Kidney (tissue), 14 donors: ENCODE measurements around the gene ZDHHC14. TPM values are rescaled to one million over a fixed set of nuclear protein-coding genes. Genes with fewer than 3 reads are reported as not detected.
A peak's percentile ranks its signal among the peaks of the same experiment; 100 is the strongest.

Experiments
- DNase-seq, 5 donors: peaks; one replicate each; pipeline ENCODE4 v3.0.0-alpha.2; 2013 to 2020
- FAIRE-seq: peaks from 2 replicates; lab custom pipeline; 2012; peaks lifted over from hg19 to GRCh38; lab: Jason Lieb, UNC
- H3K27ac ChIP-seq, 2 donors: one replicate each; pipeline ENCODE4 v1.7.0; 2013; ENCODE audit warnings: low read depth in 2 of 2, low read length in 2 of 2, inconsistent platforms in 1 of 2
- H3K27me3 ChIP-seq: one replicate; pipeline ENCODE4 v1.7.1; 2013; ENCODE audit warnings: low read length, inconsistent platforms; ENCODE audit not compliant: control insufficient read depth, insufficient read depth
- H3K36me3 ChIP-seq, 3 donors: one replicate each; pipeline versions ENCODE4 v1.7.0 to v1.7.1; 2013; ENCODE audit warnings: low read length in 3 of 3, control low read depth in 1 of 3, inconsistent platforms in 1 of 3; ENCODE audit not compliant: insufficient read depth in 3 of 3, control insufficient read depth in 2 of 3
- H3K4me1 ChIP-seq, 3 donors: one replicate each; pipeline versions ENCODE4 v1.7.0 to v1.7.1; 2013; ENCODE audit warnings: low read length in 3 of 3, inconsistent platforms in 1 of 3, low read depth in 1 of 3; ENCODE audit not compliant: control insufficient read depth in 2 of 3, insufficient read depth in 2 of 3
- H3K4me3 ChIP-seq, 3 donors: one replicate each; pipeline versions ENCODE4 v1.7.0 to v1.8.1; 2013; ENCODE audit warnings: low read length in 3 of 3, control low read depth in 1 of 3, inconsistent platforms in 1 of 3
- H3K9ac ChIP-seq, 3 donors: one replicate each; pipeline versions ENCODE4 v1.7.0 to v1.7.1; 2013; ENCODE audit warnings: low read length in 3 of 3, control low read depth in 1 of 3, inconsistent platforms in 1 of 3
- H3K9me3 ChIP-seq, 3 donors: one replicate each; pipeline versions ENCODE4 v1.7.0 to v1.7.1; 2013; ENCODE audit warnings: low read length in 3 of 3, control low read depth in 1 of 3, inconsistent platforms in 1 of 3; ENCODE audit not compliant: control insufficient read depth in 2 of 3, insufficient read depth in 1 of 3
- intact Hi-C: fragments of 100-400 bp; cut with DNase I; formaldehyde crosslinking; loops from one replicate; pipeline ENCODE4 v1.11.1; 2022
- polyA plus RNA-seq: library from polyadenylated mRNA; stranded (reverse); fragments of 350-450 nt; fragmentation: Illumina TruSeq; extraction: RNeasy Lipid Tissue Mini Kit (QIAGEN cat#74804); gene quantifications from one replicate; pipeline ENCODE4 v1.2.3, GENCODE V29; 2014; ENCODE audit warnings: low read depth, low replicate concordance; ENCODE audit not compliant: insufficient read depth
- total RNA-seq: library from RNA; stranded (reverse); fragmentation: NEBNext Ultra II Directional; extraction: Animal tissue kit (Norgen Biotek cat#: 25700); gene quantifications from one replicate; pipeline ENCODE4 v1.2.1, GENCODE V29; 2021
- TF ChIP-seq, protein P1 (sequence below): IDR thresholded peaks from 3 replicates; pipeline ENCODE4 v1.5.1; 2012; ENCODE audit warnings: mild to moderate bottlenecking, moderate library complexity, borderline replicate concordance; ENCODE audit not compliant: insufficient read depth; ENCODE audit errors: extremely low read depth
- donor health status: control.
- donor health status: control.
- donor health status: control.
- donor health status: control.
- donor health status: control.
- donor health status: DM: yes; HTN: yes; CAD: no.
- donor health status: Normal renal cell carcinoma (clear cell type).

The ZDHHC14 gene
- total and polyA plus RNA-seq, 2 donors from 2014 or later, result 13.5 to 26.7 TPM

DNA sequence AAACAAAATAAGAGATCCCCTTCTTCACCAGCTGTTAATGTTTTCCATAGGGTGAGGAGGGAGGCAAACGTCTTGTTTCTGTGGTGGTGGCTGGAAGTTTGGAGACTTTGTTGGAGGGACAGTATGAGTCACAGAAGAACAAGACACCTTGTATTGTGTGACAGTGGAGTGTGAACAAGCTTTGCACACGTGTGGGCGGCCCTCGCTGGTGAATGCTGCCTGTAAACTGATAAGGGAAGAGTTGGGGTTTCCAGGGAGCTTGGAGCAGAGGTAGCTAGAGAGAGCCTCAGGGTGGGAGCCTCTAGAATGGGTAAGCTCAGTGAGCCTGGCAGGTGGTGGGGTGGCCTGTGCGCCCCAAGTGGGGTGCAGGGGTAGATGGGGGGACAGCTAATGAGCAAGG is 78.3 kb downstream of the ZDHHC14 start:
- Histone ChIP-seq H3K9ac (no peak overlapping the region), H3K27ac (no peak overlapping the region), H3K9me3 (no peaks in the 10 kb centered on the region), H3K4me3 (no peak overlapping the region), H3K27me3 (no peaks in the 10 kb centered on the region), H3K4me1 (peaks cover 0 to 20% (median 14%) of the 10 kb centered on the region in 3 donors), H3K36me3 (no peaks in the 10 kb centered on the region)
- intact Hi-C loops, result no loop called here
- TF ChIP-seq, protein P1, sequence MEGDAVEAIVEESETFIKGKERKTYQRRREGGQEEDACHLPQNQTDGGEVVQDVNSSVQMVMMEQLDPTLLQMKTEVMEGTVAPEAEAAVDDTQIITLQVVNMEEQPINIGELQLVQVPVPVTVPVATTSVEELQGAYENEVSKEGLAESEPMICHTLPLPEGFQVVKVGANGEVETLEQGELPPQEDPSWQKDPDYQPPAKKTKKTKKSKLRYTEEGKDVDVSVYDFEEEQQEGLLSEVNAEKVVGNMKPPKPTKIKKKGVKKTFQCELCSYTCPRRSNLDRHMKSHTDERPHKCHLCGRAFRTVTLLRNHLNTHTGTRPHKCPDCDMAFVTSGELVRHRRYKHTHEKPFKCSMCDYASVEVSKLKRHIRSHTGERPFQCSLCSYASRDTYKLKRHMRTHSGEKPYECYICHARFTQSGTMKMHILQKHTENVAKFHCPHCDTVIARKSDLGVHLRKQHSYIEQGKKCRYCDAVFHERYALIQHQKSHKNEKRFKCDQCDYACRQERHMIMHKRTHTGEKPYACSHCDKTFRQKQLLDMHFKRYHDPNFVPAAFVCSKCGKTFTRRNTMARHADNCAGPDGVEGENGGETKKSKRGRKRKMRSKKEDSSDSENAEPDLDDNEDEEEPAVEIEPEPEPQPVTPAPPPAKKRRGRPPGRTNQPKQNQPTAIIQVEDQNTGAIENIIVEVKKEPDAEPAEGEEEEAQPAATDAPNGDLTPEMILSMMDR, result no peak
- FAIRE-seq (no peak), DNase-seq (no peak)

DNA sequence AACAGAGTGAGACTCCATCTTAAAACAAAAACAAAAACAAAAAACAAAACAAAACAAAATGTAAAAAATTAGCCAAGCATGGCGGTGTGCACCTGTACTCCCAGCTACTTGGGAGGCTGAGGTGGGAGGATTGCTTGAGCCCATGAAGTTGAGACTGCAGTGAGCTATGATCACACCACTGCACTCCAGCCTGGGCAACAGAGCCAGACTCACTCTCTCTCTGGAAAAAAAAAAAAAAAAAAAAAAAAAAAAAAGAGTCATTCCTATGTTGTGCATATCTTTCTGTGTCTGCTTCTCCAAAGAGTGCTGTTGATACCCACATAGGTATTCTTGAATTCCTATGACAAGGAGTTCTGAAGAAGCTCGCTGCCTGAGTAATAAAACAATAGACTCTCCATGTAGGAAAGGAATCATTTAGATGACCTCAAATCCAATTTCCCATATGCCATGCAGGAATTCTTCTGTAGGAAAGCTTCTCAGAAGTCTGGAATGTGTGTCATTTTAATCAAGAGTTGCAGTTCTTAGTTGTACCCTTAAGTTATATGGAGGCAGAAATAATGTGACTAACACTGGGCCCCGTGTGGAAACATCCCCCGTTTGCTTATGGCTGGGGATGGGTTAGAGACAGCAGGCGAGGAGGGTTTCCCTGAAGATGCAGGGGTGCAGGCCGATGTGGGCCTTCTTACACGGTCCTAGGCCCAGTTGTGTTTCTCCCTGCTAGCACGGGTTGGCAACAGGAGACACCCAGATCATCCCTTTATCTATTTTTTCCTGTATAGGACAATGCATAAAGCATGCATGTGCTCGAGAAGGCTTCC is 79.4 kb downstream of the ZDHHC14 start:
- no peak for DNase-seq
- Histone ChIP-seq H3K4me1 (peaks cover 0 to 20% (median 14%) of the 10 kb centered on the region in 3 donors), H3K4me3 (peak overlapping the region in 1 of 3 donors; percentile 21), H3K9ac (no peak overlapping the region), H3K9me3 (no peaks in the 10 kb centered on the region), H3K36me3 (no peaks in the 10 kb centered on the region), H3K27ac (peak overlapping the region; percentile 12 to 14), H3K27me3 (no peaks in the 10 kb centered on the region)
- intact Hi-C loops, result no loop called here
- FAIRE-seq, result no peak
- TF ChIP-seq, protein P1, result no peak

DNA sequence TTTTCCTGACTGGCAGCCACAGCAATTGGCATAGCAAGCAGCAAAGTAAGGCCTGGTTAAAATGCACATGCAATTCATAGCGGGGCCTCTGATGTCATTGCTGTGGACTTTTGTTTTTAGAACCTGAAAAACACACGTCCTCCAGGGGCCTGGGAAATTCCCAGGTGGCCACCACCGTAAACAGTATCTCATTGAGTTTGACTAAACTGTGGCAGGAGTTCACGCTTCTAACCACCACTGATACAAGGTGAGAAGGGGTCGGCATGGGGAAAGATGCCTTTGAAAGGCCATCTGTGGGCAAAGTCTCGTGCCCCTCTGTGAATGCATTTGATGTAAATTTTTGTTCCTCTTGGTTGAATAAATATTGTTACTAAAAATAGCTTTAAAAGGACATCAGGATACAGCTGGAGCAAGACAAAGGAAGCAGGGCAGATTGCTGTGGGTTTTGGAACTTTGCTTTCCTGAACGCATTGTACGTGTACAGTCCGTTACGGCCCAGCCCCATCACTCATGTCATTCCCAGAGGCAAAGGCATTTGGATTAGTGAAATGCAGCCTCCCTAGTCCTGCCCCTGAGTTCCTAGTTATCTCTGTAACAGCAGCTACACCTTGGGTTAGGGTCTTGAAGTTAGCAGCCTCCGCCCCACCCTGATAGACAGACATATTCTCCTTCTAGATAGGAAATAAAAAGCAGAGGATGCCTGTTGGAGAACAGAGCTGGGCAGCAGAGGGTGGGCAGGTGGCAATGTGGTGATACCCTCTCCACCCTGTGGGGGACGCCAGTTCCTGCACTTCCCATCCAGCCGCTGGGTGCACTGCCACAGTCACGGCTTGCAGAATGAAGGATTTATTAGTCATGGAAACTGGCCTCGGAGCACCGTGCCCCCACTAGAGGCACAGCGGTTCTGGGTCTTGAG is 80.3 kb downstream of the ZDHHC14 start:
- peak overlapping the region in 1 of 3 donors; percentile 21 for H3K4me3 ChIP-seq
- DNase-seq, result peak in 2 of 5 donors; percentile 24 to 58
- peak overlapping the region; percentile 12 to 78 for H3K27ac ChIP-seq
- TF ChIP-seq, protein P1, result no peak
- peaks cover 0 to 17% (median 14%) of the 10 kb centered on the region in 3 donors for H3K4me1 ChIP-seq
- H3K9ac ChIP-seq, result peak overlapping the region in 1 of 3 donors; percentile 35
- no peaks in the 10 kb centered on the region for H3K9me3 ChIP-seq
- H3K27me3 ChIP-seq, result no peaks in the 10 kb centered on the region
- no peak for FAIRE-seq
- H3K36me3 ChIP-seq, result no peaks in the 10 kb centered on the region
- intact Hi-C loops, result no loop called here
